H1 (cell line): ENCODE measurements around the gene CDH6. TPM values are rescaled to one million over a fixed set of nuclear protein-coding genes. Genes with fewer than 3 reads are reported as not detected.

Source experiments
- CTCF ChIA-PET: fragments of 300-600 bp; sonication (Branson Sonifier 250); formaldehyde crosslinking; loops from one replicate; lab custom pipeline; 2021; ENCODE audit not compliant: partially characterized antibody; lab: Charles Lee
- POLR2A ChIA-PET: fragments of 300-600 bp; sonication (Branson Sonifier 250); formaldehyde crosslinking; loops from one replicate; lab custom pipeline; 2021; ENCODE audit warnings: inconsistent platforms; ENCODE audit not compliant: partially characterized antibody; lab: Charles Lee
- DNase-seq, 2 experiments: peaks; one replicate each; pipeline versions ENCODE4 v3.0.0 to v3.0.0-alpha.2; 2010 to 2022; ENCODE audit warnings: low spot score in 2 of 2, low read depth in 1 of 2, mixed read lengths in 1 of 2
- FAIRE-seq: peaks from 2 replicates; lab custom pipeline; 2011; peaks lifted over from hg19 to GRCh38; lab: Jason Lieb, UNC
- H2AFZ ChIP-seq: 2 replicates; pipeline ENCODE4 v1.8.1; 2012; ENCODE audit warnings: low read length, inconsistent platforms
- H2AK5ac ChIP-seq: 2 replicates; pipeline ENCODE4 v1.6.1; 2013; ENCODE audit warnings: low read depth, low read length
- H2BK120ac ChIP-seq: replicated peaks from 2 replicates; pipeline ENCODE3; 2013; ENCODE audit warnings: low read depth, low read length, inconsistent platforms
- H2BK12ac ChIP-seq: 2 replicates; pipeline ENCODE4 v1.6.1; 2013; ENCODE audit warnings: low read depth, low read length
- H2BK15ac ChIP-seq: 2 replicates; pipeline ENCODE4 v1.6.1; 2013; ENCODE audit warnings: low read length
- H2BK20ac ChIP-seq: 2 replicates; pipeline ENCODE4 v1.6.1; 2013; ENCODE audit warnings: low read length
- H2BK5ac ChIP-seq: 2 replicates; pipeline ENCODE4 v1.6.1; 2013; ENCODE audit warnings: low read depth, low read length
- H3K14ac ChIP-seq: 2 replicates; pipeline ENCODE4 v1.6.1; 2013; ENCODE audit warnings: inconsistent platforms; ENCODE audit not compliant: insufficient read length
- H3K18ac ChIP-seq: 2 replicates; pipeline ENCODE4 v1.6.1; 2013; ENCODE audit warnings: low read length; ENCODE audit errors: extremely low read depth
- H3K23ac ChIP-seq: 2 replicates; pipeline ENCODE4 v1.6.1; 2013; ENCODE audit warnings: inconsistent platforms; ENCODE audit not compliant: insufficient read length
- H3K23me2 ChIP-seq: 2 replicates; pipeline ENCODE4 v1.6.1; 2013; ENCODE audit warnings: low read depth, low read length
- H3K27ac ChIP-seq: 2 replicates; pipeline ENCODE4 v1.6.1; 2011; ENCODE audit warnings: low read depth, low read length, inconsistent platforms
- H3K27me3 ChIP-seq, 4 experiments: replicated peaks in 1 of 4; 1 replicate in 1 of 4; 2 replicates in 3 of 4; pipeline versions ENCODE4 v1.6.1 to v1.8.1; 2011 to 2013; ENCODE audit warnings: low read length in 3 of 4, mild to moderate bottlenecking in 3 of 4, inconsistent platforms in 2 of 4, mixed read lengths in 2 of 4, moderate library complexity in 1 of 4; ENCODE audit not compliant: control insufficient read depth in 3 of 4, insufficient read depth in 3 of 4; ENCODE audit errors: extremely low read depth in 1 of 4
- H3K36me3 ChIP-seq, 4 experiments: 2 replicates each; pipeline versions ENCODE4 v1.6.1 to v1.8.1; 2011 to 2013; ENCODE audit warnings: mild to moderate bottlenecking in 4 of 4, low read length in 3 of 4, moderate library complexity in 2 of 4, control low read depth in 1 of 4, inconsistent platforms in 1 of 4; ENCODE audit not compliant: insufficient read depth in 4 of 4, control insufficient read depth in 2 of 4
- H3K4ac ChIP-seq: replicated peaks from 2 replicates; pipeline ENCODE3; 2013; ENCODE audit warnings: low read length, low read depth, mixed read lengths, inconsistent platforms; ENCODE audit not compliant: insufficient read length
- H3K4me1 ChIP-seq, 4 experiments: replicated peaks in 1 of 4; 1 replicate in 1 of 4; 2 replicates in 3 of 4; pipeline versions ENCODE4 v1.6.1 to v1.8.1; 2011 to 2013; ENCODE audit warnings: low read length in 3 of 4, inconsistent platforms in 2 of 4, mixed read lengths in 1 of 4; ENCODE audit not compliant: insufficient read depth in 4 of 4, control insufficient read depth in 3 of 4
- H3K4me2 ChIP-seq, 2 experiments: 2 replicates each; pipeline versions ENCODE4 v1.6.1 to v1.8.1; 2011 to 2013; ENCODE audit warnings: low read depth in 2 of 2, low read length in 2 of 2, control low read depth in 1 of 2, inconsistent platforms in 1 of 2, mild to moderate bottlenecking in 1 of 2; ENCODE audit not compliant: insufficient read depth in 1 of 2
- H3K4me3 ChIP-seq, 4 experiments: fragments of 200-600, 300-600 bp in 1 of 4; sonication (generic), shearing (Covaris generic), sonication (Bioruptor Twin) in 1 of 4; 2 replicates each; pipeline versions ENCODE4 v1.5.1 to v1.8.1; 2011 to 2016; ENCODE audit warnings: low read length in 4 of 4, low read depth in 3 of 4, control low read depth in 2 of 4, inconsistent platforms in 2 of 4, mild to moderate bottlenecking in 2 of 4, mixed read lengths in 1 of 4, moderate library complexity in 1 of 4; ENCODE audit not compliant: insufficient read depth in 2 of 4; ENCODE audit errors: extremely low read depth in 1 of 4
- H3K56ac ChIP-seq: replicated peaks from 2 replicates; pipeline ENCODE3; 2013; ENCODE audit warnings: low read depth, mild to moderate bottlenecking, mixed read lengths, low read length, inconsistent platforms; ENCODE audit not compliant: insufficient read length
- H3K79me1 ChIP-seq: 2 replicates; pipeline ENCODE4 v1.6.1; 2013; ENCODE audit warnings: low read depth, low read length, control low read depth
- H3K79me2 ChIP-seq, 2 experiments: 2 replicates each; pipeline versions ENCODE4 v1.6.1 to v1.8.1; 2012 to 2013; ENCODE audit warnings: low read length in 2 of 2, mild to moderate bottlenecking in 2 of 2, inconsistent platforms in 1 of 2; ENCODE audit not compliant: insufficient read depth in 2 of 2, control insufficient read depth in 1 of 2
- H3K9ac ChIP-seq, 4 experiments: replicated peaks in 1 of 4; 1 replicate in 1 of 4; 2 replicates in 3 of 4; pipeline versions ENCODE4 v1.6.1 to v1.8.1; 2011 to 2013; ENCODE audit warnings: low read depth in 3 of 4, low read length in 3 of 4, control low read depth in 2 of 4, mild to moderate bottlenecking in 2 of 4, moderate library complexity in 2 of 4, inconsistent platforms in 1 of 4; ENCODE audit errors: extremely low read depth in 1 of 4
- H3K9me3 ChIP-seq, 2 experiments: 2 replicates each; pipeline versions ENCODE4 v1.6.1 to v1.8.1; 2012 to 2013; ENCODE audit warnings: mild to moderate bottlenecking in 2 of 2, moderate library complexity in 2 of 2, control low read depth in 1 of 2, inconsistent platforms in 1 of 2, low read depth in 1 of 2, low read length in 1 of 2, mixed read lengths in 1 of 2; ENCODE audit not compliant: insufficient read depth in 2 of 2
- H4K20me1 ChIP-seq, 2 experiments: replicated peaks in 1 of 2; 2 replicates each; pipeline versions ENCODE3 to v1.8.1; 2011 to 2013; ENCODE audit warnings: inconsistent platforms in 2 of 2, low read length in 2 of 2, mild to moderate bottlenecking in 1 of 2; ENCODE audit not compliant: insufficient read depth in 2 of 2, control insufficient read depth in 1 of 2
- H4K5ac ChIP-seq: 2 replicates; pipeline ENCODE4 v1.6.1; 2013; ENCODE audit warnings: low read length, low read depth, mixed read lengths, inconsistent platforms; ENCODE audit not compliant: insufficient read length
- H4K8ac ChIP-seq: 2 replicates; pipeline ENCODE4 v1.8.0; 2013; ENCODE audit warnings: mild to moderate bottlenecking, moderate library complexity, low read length, inconsistent platforms; ENCODE audit not compliant: insufficient read depth; ENCODE audit errors: extremely low read depth
- H4K91ac ChIP-seq: replicated peaks from 2 replicates; pipeline ENCODE3; 2013; ENCODE audit warnings: low read length, mixed read lengths, inconsistent platforms; ENCODE audit not compliant: insufficient read length
- BCL11A ChIP-seq, 2 experiments: IDR thresholded peaks; one replicate each; pipeline ENCODE4 v1.6.1; 2011; ENCODE audit warnings: low read depth in 2 of 2, low read length in 2 of 2, mild to moderate bottlenecking in 2 of 2
- CBX8 ChIP-seq: fragments of 300-800, 300-1000 bp; sonication (generic); IDR thresholded peaks from 2 replicates; pipeline ENCODE4 v1.7.1; 2016; ENCODE audit warnings: low read depth, low read length, borderline replicate concordance
- HDAC2 ChIP-seq, 2 experiments: fragments of 300-600 bp in 1 of 2; sonication (generic) in 1 of 2; IDR thresholded peaks; 2 replicates each; pipeline ENCODE4 v1.6.1; 2011 to 2012; ENCODE audit warnings: low read depth in 2 of 2, low read length in 2 of 2, mild to moderate bottlenecking in 2 of 2, moderate library complexity in 2 of 2, borderline replicate concordance in 1 of 2, inconsistent platforms in 1 of 2
- KDM1A ChIP-seq: fragments of 200-600, 300-600 bp; sonication (generic); IDR thresholded peaks from 2 replicates; pipeline ENCODE4 v1.7.1; 2016; ENCODE audit warnings: mild to moderate bottlenecking, low read length, borderline replicate concordance
- KDM4A ChIP-seq: IDR thresholded peaks from one replicate; pipeline ENCODE4 v1.7.1; 2012; ENCODE audit warnings: low read depth, mild to moderate bottlenecking, moderate library complexity, low read length, inconsistent platforms; ENCODE audit not compliant: severe bottlenecking
- NRF1 ChIP-seq: IDR thresholded peaks from 2 replicates; pipeline ENCODE4 v1.6.1; 2011; ENCODE audit warnings: mild to moderate bottlenecking, low read depth, low read length, improper control_type of control experiment
- POLR2A ChIP-seq, 2 experiments: IDR thresholded peaks; 1 replicate in 1 of 2; 2 replicates in 1 of 2; pipeline ENCODE4 v1.6.1; 2011; ENCODE audit warnings: low read depth in 2 of 2, low read length in 2 of 2, mild to moderate bottlenecking in 2 of 2; ENCODE audit errors: control extremely low read depth in 1 of 2
- SIX5 ChIP-seq: IDR thresholded peaks from 2 replicates; pipeline ENCODE4 v1.6.1; 2011; ENCODE audit warnings: mild to moderate bottlenecking, low read depth, low read length
- SP1 ChIP-seq: IDR thresholded peaks from 2 replicates; pipeline ENCODE4 v1.6.1; 2011; ENCODE audit warnings: low read depth, low read length
- TAF1 ChIP-seq: IDR thresholded peaks from 2 replicates; pipeline ENCODE4 v1.6.1; 2011; ENCODE audit warnings: mild to moderate bottlenecking, low read depth, low read length
- TAF7 ChIP-seq: optimal IDR thresholded peaks from 2 replicates; pipeline ENCODE3; 2011; ENCODE audit warnings: low read depth, mild to moderate bottlenecking, inconsistent platforms, low read length, moderate library complexity, borderline replicate concordance
- TCF12 ChIP-seq: IDR thresholded peaks from 2 replicates; pipeline ENCODE4 v1.6.1; 2011; ENCODE audit warnings: low read depth, mild to moderate bottlenecking, low read length
- ZNF274 ChIP-seq: IDR thresholded peaks from 2 replicates; pipeline ENCODE4 v1.7.0; 2012; ENCODE audit warnings: low read length, borderline replicate concordance; ENCODE audit errors: extremely low read depth
- WGBS, 2 experiments: shearing (Covaris generic) in 1 of 2; methylation state at CpG; one replicate each; pipeline versions ENCODE4 v1.1.6 to v1.1.7; 2013 to 2015; ENCODE audit warnings: low lambda C conversion rate in 2 of 2, mixed read lengths in 2 of 2, inconsistent platforms in 1 of 2, low coverage in 1 of 2, missing lambda C conversion rate in 1 of 2; ENCODE audit not compliant: insufficient replicate concordance in 2 of 2, insufficient coverage in 1 of 2, insufficient read length in 1 of 2; ENCODE audit errors: extremely low coverage in 1 of 2, missing lambda C conversion rate in 1 of 2; 5-methylcytosine and 5-hydroxymethylcytosine counted together
- polyA plus RNA-seq, 7 experiments: library from polyadenylated mRNA; depleted of rRNA in 3 of 7; stranded (reverse) in 5 of 7; unstranded in 2 of 7; fragments of >200 nt in 5 of 7; fragments of 200-250 nt in 2 of 7; gene quantifications; 1 replicate in 5 of 7; 2 replicates in 1 of 7; 4 replicates in 1 of 7; pipeline versions ENCODE4 v1.2.1 to v1.2.3, GENCODE V29; 2011 to 2013; ENCODE audit warnings: missing spikeins in 2 of 7, mixed read lengths in 2 of 7
- total RNA-seq: library from RNA; stranded (reverse); fragmentation: NEBNext Ultra II Directional; extraction: Animal tissue kit (Norgen Biotek cat#: 25700); gene quantifications from 2 replicates; pipeline ENCODE4 v1.2.1, GENCODE V29; 2021
- TF ChIP-seq, protein P1 (sequence below): IDR thresholded peaks from 2 replicates; pipeline ENCODE4 v1.6.1; 2011; ENCODE audit warnings: low read length, improper control_type of control experiment

The CDH6 gene
- total and polyA plus RNA-seq, 2 of the 8 experiments (the other 6 are each of a cell fraction or from before 2014, with no cell fraction given) = 1.4 to 1.9 TPM

GRCh38 chr5:31333475-31333874 is 140.0 kb downstream of the CDH6 start:
- Histone ChIP-seq H3K4me2 (no peak overlapping the region), H3K9me3 (no peaks in the 10 kb centered on the region), H3K14ac (no peak overlapping the region), H4K5ac (no peak overlapping the region), H3K56ac (no peak overlapping the region), H2AFZ (no peak overlapping the region), H2AK5ac (no peak overlapping the region), H2BK12ac (no peak overlapping the region), H4K91ac (no peak overlapping the region), H3K4me3 (no peak overlapping the region), H2BK15ac (no peak overlapping the region), H2BK5ac (no peak overlapping the region), H3K4ac (no peak overlapping the region), H3K18ac (no peak overlapping the region), H3K36me3 (no peaks in the 10 kb centered on the region), H2BK120ac (no peak overlapping the region), H2BK20ac (no peak overlapping the region), H3K79me1 (no peaks in the 10 kb centered on the region), H3K4me1 (no peaks in the 10 kb centered on the region), H3K79me2 (no peaks in the 10 kb centered on the region), H3K27me3 (no peaks in the 10 kb centered on the region), H3K23ac (no peak overlapping the region), H3K23me2 (no peaks in the 10 kb centered on the region; the same call in 1 of the 2 replicates), H4K20me1 (no peaks in the 10 kb centered on the region), H3K9ac (no peak overlapping the region), H4K8ac (no peak overlapping the region), H3K27ac (no peak overlapping the region)
- FAIRE-seq (no peak), DNase-seq (no peak)
- TF ChIP-seq KDM4A (no peak), TAF7 (no peak), ZNF274 (no peak), KDM1A (no peak), TAF1 (no peak), CBX8 (no peak), NRF1 (no peak), HDAC2 (IDR thresholded peaks at IDR 0.05; ENCODE audit: borderline replicate concordance in 1 of 2, low read depth in 2 of 2, low read length in 2 of 2) (no peak), SIX5 (no peak), TCF12 (no peak), BCL11A (IDR thresholded peaks at IDR 0.05; ENCODE audit: low read depth in 2 of 2, low read length in 2 of 2) (no peak), POLR2A (IDR thresholded peaks at IDR 0.05; ENCODE audit: control extremely low read depth in 1 of 2, low read depth in 2 of 2, low read length in 2 of 2) (no peak), SP1 (no peak)
- TF ChIP-seq, protein P1, sequence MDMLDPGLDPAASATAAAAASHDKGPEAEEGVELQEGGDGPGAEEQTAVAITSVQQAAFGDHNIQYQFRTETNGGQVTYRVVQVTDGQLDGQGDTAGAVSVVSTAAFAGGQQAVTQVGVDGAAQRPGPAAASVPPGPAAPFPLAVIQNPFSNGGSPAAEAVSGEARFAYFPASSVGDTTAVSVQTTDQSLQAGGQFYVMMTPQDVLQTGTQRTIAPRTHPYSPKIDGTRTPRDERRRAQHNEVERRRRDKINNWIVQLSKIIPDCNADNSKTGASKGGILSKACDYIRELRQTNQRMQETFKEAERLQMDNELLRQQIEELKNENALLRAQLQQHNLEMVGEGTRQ = no peak
- WGBS, 2 experiments = 96% methylated on average over 2 of the region's 2 CpGs; no CpG with 5 or more reads in 1 of the 2 experiments
- ChIA-PET POLR2A (no interaction called here), CTCF (no interaction called here)
